ENCODE measurements around the gene ESPL1. TPM values are rescaled to one million over a fixed set of nuclear protein-coding genes. Genes with fewer than 3 reads are reported as not detected.
A peak's percentile ranks its signal among the peaks of the same experiment; 100 is the strongest.

Gene ESPL1
- total RNA-seq, 1 experiment from 2014 or later = 31.6 TPM

DNA sequence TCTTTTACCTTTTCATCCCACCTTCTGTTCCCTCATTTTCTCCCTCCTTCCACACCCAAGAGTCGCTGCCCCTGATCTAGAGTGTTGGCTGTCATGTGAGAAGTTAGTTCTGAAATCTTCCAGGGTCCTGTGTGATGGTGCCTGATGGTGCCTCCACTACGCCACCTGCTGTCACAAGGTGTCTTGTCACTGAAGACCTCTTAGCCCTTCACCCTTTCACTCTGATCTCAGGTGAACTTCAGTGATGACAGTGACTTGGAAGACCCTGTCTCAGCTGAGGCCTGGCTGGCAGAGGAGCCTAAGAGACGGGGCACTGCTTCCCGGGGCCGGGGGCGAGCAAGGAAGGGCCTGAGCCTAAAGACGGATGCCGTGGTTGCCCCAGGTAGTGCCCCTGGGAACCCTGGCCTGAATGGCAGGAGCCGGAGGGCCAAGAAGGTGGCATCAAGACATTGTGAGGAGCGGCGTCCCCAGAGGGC lies 19.7 kb downstream of the ESPL1 start:
- H3F3A ChIP-seq (ENCODE audit: low read length, unreplicated experiment) = no peaks in the 10 kb centered on the region
- peak; percentile 61 for ATAC-seq
- no TSS peak for BruUV-seq (replicated peaks)
- no peak overlapping the region for H3K9ac ChIP-seq (ENCODE audit: low read length)
- DNase-seq = peak; percentile 68
- peaks cover 29% of the 10 kb centered on the region for H3K4me1 ChIP-seq (ENCODE audit: insufficient read depth, low read length)
- H3K79me2 ChIP-seq (ENCODE audit: low read length) = no peaks in the 10 kb centered on the region
- H3K9me2 ChIP-seq (replicated peaks; ENCODE audit: low read length) = no peaks in the 10 kb centered on the region
- H3K27me3 ChIP-seq (ENCODE audit: low read length) = no peaks in the 10 kb centered on the region
- ChIA-PET POLR2A (ENCODE audit: unreplicated experiment) (no interaction called here), CTCF (interaction anchor here (0.7 to 2.2 kb wide), 2 partner anchors 74 to 1085 kb away, joined by 5 to 13 read pairs; no protein-coding TSS in a partner anchor)
- TF ChIP-seq CTCF (conservative IDR thresholded peaks at IDR 0.05; ENCODE audit: low read depth, low read length) (peak; percentile 90), EZH2 (IDR thresholded peaks at IDR 0.05; ENCODE audit: low read length, unreplicated experiment) (no peak), EZH2phosphoT487 (IDR thresholded peaks at IDR 0.05; ENCODE audit: borderline replicate concordance, low read length) (no peak)
- H3K9me3 ChIP-seq (ENCODE audit: low read length) = no peaks in the 10 kb centered on the region
- H3K4me2 ChIP-seq (ENCODE audit: low read length) = no peak overlapping the region
- no peaks in the 10 kb centered on the region for H4K20me1 ChIP-seq (ENCODE audit: low read length)
- peaks cover 44% of the 10 kb centered on the region for H3K36me3 ChIP-seq (ENCODE audit: low read depth, low read length)
- no peak overlapping the region for H2AFZ ChIP-seq (ENCODE audit: low read length)
- H3K27ac ChIP-seq (ENCODE audit: low read length) = no peak overlapping the region
- intact Hi-C loops (cut with micrococcal nuclease) = loop anchor here (1.0 kb wide), 1 partner anchor 74 kb away; no protein-coding TSS in a partner anchor
- no peak overlapping the region for H3K4me3 ChIP-seq (ENCODE audit: low read length)

DNA sequence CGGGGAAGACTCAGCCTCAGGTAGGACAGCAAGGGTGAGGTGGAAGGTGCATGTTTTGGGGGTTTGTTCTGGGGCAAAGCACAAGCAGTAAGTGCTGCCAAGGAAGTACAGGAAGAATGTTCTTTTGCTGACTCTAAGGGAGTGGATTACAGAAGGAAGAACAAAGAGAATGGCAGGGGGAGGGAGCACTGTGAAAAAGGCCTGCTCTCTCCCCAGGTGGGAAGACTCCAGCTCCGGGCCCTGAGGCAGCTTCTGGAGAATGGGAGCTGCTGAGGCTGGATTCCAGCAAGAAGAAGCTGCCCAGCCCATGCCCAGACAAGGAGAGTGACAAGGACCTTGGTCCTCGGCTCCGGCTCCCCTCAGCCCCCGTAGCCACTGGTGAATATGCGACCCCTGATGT lies 20.2 kb downstream of the ESPL1 start:
- CTCF ChIA-PET = interaction anchor here (2.2 kb wide), 1 partner anchor 74 kb away, joined by 13 read pairs; no protein-coding TSS in a partner anchor
- H4K20me1 ChIP-seq (ENCODE audit: low read length) = no peaks in the 10 kb centered on the region
- no peak overlapping the region for H3K4me2 ChIP-seq (ENCODE audit: low read length)
- intact Hi-C loops (cut with micrococcal nuclease) = no loop called here
- H3K27ac ChIP-seq (ENCODE audit: low read length) = no peak overlapping the region
- DNase-seq (no peak), ATAC-seq (0 out of 2 replicates have a peak, but pooled peaks have one; percentile 9)
- TF ChIP-seq EZH2 (IDR thresholded peaks at IDR 0.05; ENCODE audit: low read length, unreplicated experiment) = no peak
- TF ChIP-seq CTCF (conservative IDR thresholded peaks at IDR 0.05; ENCODE audit: low read depth, low read length) = no peak
- TF ChIP-seq EZH2phosphoT487 (IDR thresholded peaks at IDR 0.05; ENCODE audit: borderline replicate concordance, low read length) = no peak
- BruUV-seq (replicated peaks) = no TSS peak
- H3K9me3 ChIP-seq (ENCODE audit: low read length) = no peaks in the 10 kb centered on the region
- no peak overlapping the region for H2AFZ ChIP-seq (ENCODE audit: low read length)
- H3K36me3 ChIP-seq (ENCODE audit: low read depth, low read length) = peaks cover 40% of the 10 kb centered on the region
- no peaks in the 10 kb centered on the region for H3K27me3 ChIP-seq (ENCODE audit: low read length)
- POLR2A ChIA-PET (ENCODE audit: unreplicated experiment) = interaction anchor here (0.6 kb wide), 1 partner anchor 30 kb away, joined by 3 read pairs; no protein-coding TSS in a partner anchor
- no peaks in the 10 kb centered on the region for H3K9me2 ChIP-seq (replicated peaks; ENCODE audit: low read length)
- no peaks in the 10 kb centered on the region for H3F3A ChIP-seq (ENCODE audit: low read length, unreplicated experiment)
- H3K79me2 ChIP-seq (ENCODE audit: low read length) = no peaks in the 10 kb centered on the region
- no peak overlapping the region for H3K4me3 ChIP-seq (ENCODE audit: low read length)
- peaks cover 29% of the 10 kb centered on the region for H3K4me1 ChIP-seq (ENCODE audit: insufficient read depth, low read length)
- H3K9ac ChIP-seq (ENCODE audit: low read length) = no peak overlapping the region

DNA sequence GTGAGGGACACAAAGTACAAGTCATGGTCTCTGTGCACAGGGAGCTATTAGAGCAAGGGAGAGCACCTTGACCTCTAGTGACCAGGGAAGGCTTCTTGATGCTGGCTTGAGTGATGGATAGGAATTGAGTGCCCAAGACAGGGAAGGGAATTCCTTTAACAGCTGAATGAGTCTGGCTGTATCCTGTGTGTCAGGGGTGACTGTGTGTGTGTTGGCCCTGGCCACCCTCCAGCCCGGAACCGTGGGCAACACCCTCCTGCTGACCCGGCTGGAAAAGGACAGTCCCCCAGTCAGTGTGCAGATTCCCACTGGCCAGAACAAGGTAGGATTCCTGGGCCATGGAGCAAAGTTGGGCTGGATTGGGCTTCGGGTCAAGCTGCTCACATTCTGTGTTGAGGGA lies 21.8 kb downstream of the ESPL1 start:
- Histone ChIP-seq H3K4me2 (ENCODE audit: low read length) (peak overlapping the region; percentile 34), H3F3A (ENCODE audit: low read length, unreplicated experiment) (no peaks in the 10 kb centered on the region), H2AFZ (ENCODE audit: low read length) (no peak overlapping the region), H3K9ac (ENCODE audit: low read length) (peak overlapping the region; percentile 67), H3K36me3 (ENCODE audit: low read depth, low read length) (peaks cover 35% of the 10 kb centered on the region), H3K4me3 (ENCODE audit: low read length) (no peak overlapping the region), H3K4me1 (ENCODE audit: insufficient read depth, low read length) (peaks cover 30% of the 10 kb centered on the region), H3K27me3 (ENCODE audit: low read length) (no peaks in the 10 kb centered on the region), H3K9me3 (ENCODE audit: low read length) (no peaks in the 10 kb centered on the region), H3K9me2 (replicated peaks; ENCODE audit: low read length) (no peaks in the 10 kb centered on the region), H3K27ac (ENCODE audit: low read length) (peak overlapping the region; percentile 89), H3K79me2 (ENCODE audit: low read length) (no peaks in the 10 kb centered on the region), H4K20me1 (ENCODE audit: low read length) (no peaks in the 10 kb centered on the region)
- POLR2A ChIA-PET (ENCODE audit: unreplicated experiment) = no interaction called here
- DNase-seq (peak; percentile 64), ATAC-seq (peak; percentile 87)
- intact Hi-C loops (cut with micrococcal nuclease) = no loop called here
- BruUV-seq (replicated peaks) = no TSS peak
- TF ChIP-seq CTCF (conservative IDR thresholded peaks at IDR 0.05; ENCODE audit: low read depth, low read length) (no peak), EZH2phosphoT487 (IDR thresholded peaks at IDR 0.05; ENCODE audit: borderline replicate concordance, low read length) (no peak), EZH2 (IDR thresholded peaks at IDR 0.05; ENCODE audit: low read length, unreplicated experiment) (no peak)
- CTCF ChIA-PET = interaction anchor here (0.6 to 2.2 kb wide), 4 partner anchors 14 to 78 kb away, joined by 3 to 13 read pairs (median 6); partner anchors contain the start of gene AAAS

Data from PC-3 (cell line).